Fibroblast of villous mesenchyme (primary cell): Measurements from ENCODE around the gene L3MBTL4. TPM values are rescaled to one million over a fixed set of nuclear protein-coding genes. Genes with fewer than 3 reads are reported as not detected.

Experiments used
- DNase-seq: peaks from one replicate; pipeline ENCODE4 v3.0.0-alpha.2; 2010; ENCODE audit warnings: low read depth
- H3K4me3 ChIP-seq: 2 replicates; pipeline ENCODE4 v1.5.1; 2011; ENCODE audit warnings: low read depth, mild to moderate bottlenecking, low read length
- total RNA-seq: library from RNA; depleted of rRNA; stranded (reverse); fragments of >200 nt; gene quantifications from 2 replicates; pipeline ENCODE4 v1.2.3, GENCODE V29; 2012
- TF ChIP-seq, protein P1 (sequence below): IDR thresholded peaks from 2 replicates; pipeline ENCODE4 v1.5.1; 2012; ENCODE audit warnings: low read depth, mild to moderate bottlenecking, low read length; ENCODE audit not compliant: insufficient read depth

The L3MBTL4 gene
- total RNA-seq, 1 donor = not detected

- TF ChIP-seq, protein P1, sequence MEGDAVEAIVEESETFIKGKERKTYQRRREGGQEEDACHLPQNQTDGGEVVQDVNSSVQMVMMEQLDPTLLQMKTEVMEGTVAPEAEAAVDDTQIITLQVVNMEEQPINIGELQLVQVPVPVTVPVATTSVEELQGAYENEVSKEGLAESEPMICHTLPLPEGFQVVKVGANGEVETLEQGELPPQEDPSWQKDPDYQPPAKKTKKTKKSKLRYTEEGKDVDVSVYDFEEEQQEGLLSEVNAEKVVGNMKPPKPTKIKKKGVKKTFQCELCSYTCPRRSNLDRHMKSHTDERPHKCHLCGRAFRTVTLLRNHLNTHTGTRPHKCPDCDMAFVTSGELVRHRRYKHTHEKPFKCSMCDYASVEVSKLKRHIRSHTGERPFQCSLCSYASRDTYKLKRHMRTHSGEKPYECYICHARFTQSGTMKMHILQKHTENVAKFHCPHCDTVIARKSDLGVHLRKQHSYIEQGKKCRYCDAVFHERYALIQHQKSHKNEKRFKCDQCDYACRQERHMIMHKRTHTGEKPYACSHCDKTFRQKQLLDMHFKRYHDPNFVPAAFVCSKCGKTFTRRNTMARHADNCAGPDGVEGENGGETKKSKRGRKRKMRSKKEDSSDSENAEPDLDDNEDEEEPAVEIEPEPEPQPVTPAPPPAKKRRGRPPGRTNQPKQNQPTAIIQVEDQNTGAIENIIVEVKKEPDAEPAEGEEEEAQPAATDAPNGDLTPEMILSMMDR = no peak
- no peak for DNase-seq
- H3K4me3 ChIP-seq = no peak overlapping the region
These were observed 466.5 kb downstream of the L3MBTL4 start for GRCh38 chr18:5948237-5948636.

DNA sequence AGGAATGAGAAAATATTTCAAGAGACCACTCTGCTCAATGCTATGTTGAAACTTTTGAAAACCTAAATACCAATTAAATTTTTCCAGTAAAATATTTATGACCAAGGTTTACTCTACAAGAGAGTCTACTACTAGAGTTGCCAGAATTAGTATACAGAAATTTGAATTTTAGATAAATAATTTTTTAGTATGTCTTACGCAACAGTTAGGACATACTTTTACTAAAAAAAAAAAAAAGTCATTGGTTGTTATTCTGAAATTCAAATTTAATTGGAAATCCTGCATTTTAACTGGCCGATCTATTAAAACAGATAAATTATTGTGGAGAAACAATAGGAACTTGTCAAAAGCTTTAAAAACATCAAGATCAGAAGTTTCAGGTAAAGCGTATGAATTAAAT lies 470.3 kb downstream of the L3MBTL4 start:
- no peak for DNase-seq
- TF ChIP-seq, protein P1 = no peak

GRCh38 chr18:5943514-5943913 lies 471.2 kb downstream of the L3MBTL4 start:
- H3K4me3 ChIP-seq = no peak overlapping the region
- no peak for DNase-seq
- TF ChIP-seq, protein P1 = no peak

More for the DNA sequence above, 470.3 kb downstream of the L3MBTL4 start:
- H3K4me3 ChIP-seq = no peak overlapping the region

GRCh38 chr18:5942591-5942990 lies 472.1 kb downstream of the L3MBTL4 start:
- DNase-seq = no peak
- TF ChIP-seq, protein P1 = no peak
- H3K4me3 ChIP-seq = no peak overlapping the region

GRCh38 chr18:5941890-5942289 lies 472.8 kb downstream of the L3MBTL4 start:
- H3K4me3 ChIP-seq = no peak overlapping the region
- TF ChIP-seq, protein P1 = no peak
- DNase-seq = no peak

DNA sequence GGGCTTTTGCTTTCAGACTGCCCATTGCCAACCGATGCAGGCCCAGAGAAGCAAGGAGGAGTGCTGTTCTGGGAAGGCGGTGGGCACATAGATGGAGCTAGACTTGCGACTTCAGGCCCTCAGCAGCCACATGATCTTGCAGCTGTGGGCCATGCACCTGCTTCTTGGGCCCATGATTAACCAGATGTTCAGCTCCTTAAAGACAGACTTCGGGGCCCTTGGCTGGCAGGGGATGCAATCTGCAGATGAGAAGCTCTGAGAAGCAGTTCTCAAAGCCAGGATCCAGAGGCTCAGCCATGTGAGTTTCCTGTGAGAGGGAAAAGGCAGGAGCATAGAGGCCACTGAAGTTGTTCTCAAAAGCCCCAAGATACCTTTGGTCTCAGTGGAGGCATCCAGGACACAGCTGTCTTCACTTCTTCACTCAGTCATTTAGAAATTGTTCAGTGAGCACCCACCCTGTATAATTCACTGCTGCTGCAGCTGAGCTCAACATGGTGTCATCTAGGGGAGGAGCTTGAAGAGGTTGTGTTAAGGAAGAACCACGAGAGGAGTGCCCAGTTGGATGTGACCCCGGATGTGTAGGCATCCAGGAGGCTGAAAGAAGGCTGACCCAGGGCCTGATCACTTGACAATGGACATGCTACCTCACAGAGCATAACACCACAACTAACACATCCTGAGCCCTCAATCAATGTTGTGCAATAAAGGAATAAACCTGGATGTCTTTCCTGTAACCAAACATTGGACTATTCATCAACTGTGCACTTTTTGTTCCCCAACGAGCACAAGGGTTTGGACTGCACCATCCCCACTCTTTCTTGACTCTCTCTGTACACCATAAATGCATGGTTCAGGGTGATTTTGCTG lies 474.7 kb downstream of the L3MBTL4 start:
- DNase-seq = no peak
- TF ChIP-seq, protein P1 = no peak

More for the DNA sequence above, 474.7 kb downstream of the L3MBTL4 start:
- no peak overlapping the region for H3K4me3 ChIP-seq
